HG03442 (cell line): ENCODE measurements around the gene CCR8.
"Not testable (repeated sequence)": the region's sequence is repeated elsewhere in the genome, so short reads cannot be mapped to it uniquely, and the experiment has no call there.

Source experiments
- ATAC-seq: cut with Tn5 transposase; IDR thresholded peaks from one replicate; pipeline ENCODE4 v1.9.1; 2021; ENCODE audit warnings: mild to moderate bottlenecking, moderate library complexity; ENCODE audit not compliant: unreplicated experiment

Gene CCR8

GRCh38 chr3:39313289-39313688 is 16.2 kb upstream of the CCR8 start:
- ATAC-seq = no peak

- no peak for ATAC-seq
These were observed 14.1 kb upstream of the CCR8 start for GRCh38 chr3:39315420-39315819.

GRCh38 chr3:39317571-39318169 is 11.8 kb upstream of the CCR8 start:
- ATAC-seq = no peak

GRCh38 chr3:39318301-39318700 is 11.2 kb upstream of the CCR8 start:
- ATAC-seq = no peak

- ATAC-seq = no peak
These were observed 10.3 kb upstream of the CCR8 start for GRCh38 chr3:39319249-39319648.

GRCh38 chr3:39321574-39321983 is 7.9 kb upstream of the CCR8 start:
- not testable (repeated sequence) for ATAC-seq

GRCh38 chr3:39322209-39322715 is 7.2 kb upstream of the CCR8 start:
- ATAC-seq = not testable (repeated sequence)

- no peak for ATAC-seq
These were observed 6.6 kb upstream of the CCR8 start for GRCh38 chr3:39322936-39323335.

- no peak for ATAC-seq
These were observed 6.0 kb upstream of the CCR8 start for GRCh38 chr3:39323494-39323893.

- ATAC-seq = no peak
These were observed 4.3 kb upstream of the CCR8 start for GRCh38 chr3:39325236-39325635.

- no peak for ATAC-seq
These were observed 2.3 kb upstream of the CCR8 start for GRCh38 chr3:39327053-39327745.

GRCh38 chr3:39327746-39328349 is 1.7 kb upstream of the CCR8 start:
- ATAC-seq = peak; percentile 63

GRCh38 chr3:39330824-39331223 is 1.3 kb downstream of the CCR8 start:
- no peak for ATAC-seq

- no peak for ATAC-seq
These were observed 3.0 kb downstream of the CCR8 start for GRCh38 chr3:39332525-39332924.

- ATAC-seq = no peak
These were observed 4.1 kb downstream of the CCR8 start for GRCh38 chr3:39333607-39334006.

GRCh38 chr3:39334205-39334604 is 4.7 kb downstream of the CCR8 start:
- ATAC-seq = no peak

GRCh38 chr3:39338201-39338600 is 8.7 kb downstream of the CCR8 start:
- no peak for ATAC-seq

GRCh38 chr3:39339086-39339485 is 9.6 kb downstream of the CCR8 start:
- no peak for ATAC-seq

GRCh38 chr3:39343076-39343717 is 13.7 kb downstream of the CCR8 start:
- ATAC-seq = no peak

GRCh38 chr3:39343760-39344159 is 14.3 kb downstream of the CCR8 start:
- no peak for ATAC-seq

- no peak for ATAC-seq
These were observed 15.3 kb downstream of the CCR8 start for GRCh38 chr3:39344746-39345344.
